SW 1271 (cell line): ENCODE measurements around the gene SIPA1.

ENCODE experiments used
- DNase-seq, 2 experiments: peaks; one replicate each; lab custom pipeline; 2025; lab: John Stamatoyannopoulos, UW

Gene SIPA1

GRCh38 chr11:65607614-65608426, 30.1 kb upstream of the SIPA1 start:
- DNase-seq, result no peak

GRCh38 chr11:65609229-65609628, 28.7 kb upstream of the SIPA1 start:
- DNase-seq, result no peak

- no peak for DNase-seq
Measured at GRCh38 chr11:65609665-65610064, 28.2 kb upstream of the SIPA1 start.

- no peak for DNase-seq
Measured at GRCh38 chr11:65610404-65610803, 27.5 kb upstream of the SIPA1 start.

GRCh38 chr11:65611028-65611757, 26.7 kb upstream of the SIPA1 start:
- DNase-seq, result no peak

GRCh38 chr11:65611758-65612603, 25.9 kb upstream of the SIPA1 start:
- no peak for DNase-seq

- no peak for DNase-seq
Measured at GRCh38 chr11:65612691-65613090, 25.2 kb upstream of the SIPA1 start.

GRCh38 chr11:65613091-65613928, 24.6 kb upstream of the SIPA1 start:
- DNase-seq, result no peak

GRCh38 chr11:65615229-65615949, 22.5 kb upstream of the SIPA1 start, which contains the start of gene PCNX3:
Gene PCNX3 (plus strand): TSS chr11:65615776. CDS start chr11:65616312, 536 bp downstream.
- DNase-seq, result peak; percentile 99 to 100

GRCh38 chr11:65615950-65616574, 21.8 kb upstream of the SIPA1 start:
- DNase-seq, result peak in 1 of 2 experiments; percentile 40

GRCh38 chr11:65616575-65617001, 21.3 kb upstream of the SIPA1 start:
- no peak for DNase-seq

GRCh38 chr11:65617136-65617850, 20.6 kb upstream of the SIPA1 start:
- no peak for DNase-seq

- no peak for DNase-seq
Measured at GRCh38 chr11:65617990-65618751, 19.7 kb upstream of the SIPA1 start.

GRCh38 chr11:65618763-65619162, 19.1 kb upstream of the SIPA1 start:
- DNase-seq, result no peak

- DNase-seq, result no peak
Measured at GRCh38 chr11:65619281-65619928, 18.5 kb upstream of the SIPA1 start.

GRCh38 chr11:65620666-65621065, 17.2 kb upstream of the SIPA1 start:
- DNase-seq, result no peak

- DNase-seq, result no peak
Measured at GRCh38 chr11:65621460-65621859, 16.4 kb upstream of the SIPA1 start.

- DNase-seq, result no peak
Measured at GRCh38 chr11:65622011-65622410, 15.9 kb upstream of the SIPA1 start.
